ENCODE results near the gene ERFE. TPM values are rescaled to one million over a fixed set of nuclear protein-coding genes. Genes with fewer than 3 reads are reported as not detected.

Gene ERFE
- total and polyA plus RNA-seq, 9 of the 15 experiments (the other 6 are each of a cell fraction or from before 2014, with no cell fraction given) = 0.55 to 8.2 (median 3.7) TPM

DNA sequence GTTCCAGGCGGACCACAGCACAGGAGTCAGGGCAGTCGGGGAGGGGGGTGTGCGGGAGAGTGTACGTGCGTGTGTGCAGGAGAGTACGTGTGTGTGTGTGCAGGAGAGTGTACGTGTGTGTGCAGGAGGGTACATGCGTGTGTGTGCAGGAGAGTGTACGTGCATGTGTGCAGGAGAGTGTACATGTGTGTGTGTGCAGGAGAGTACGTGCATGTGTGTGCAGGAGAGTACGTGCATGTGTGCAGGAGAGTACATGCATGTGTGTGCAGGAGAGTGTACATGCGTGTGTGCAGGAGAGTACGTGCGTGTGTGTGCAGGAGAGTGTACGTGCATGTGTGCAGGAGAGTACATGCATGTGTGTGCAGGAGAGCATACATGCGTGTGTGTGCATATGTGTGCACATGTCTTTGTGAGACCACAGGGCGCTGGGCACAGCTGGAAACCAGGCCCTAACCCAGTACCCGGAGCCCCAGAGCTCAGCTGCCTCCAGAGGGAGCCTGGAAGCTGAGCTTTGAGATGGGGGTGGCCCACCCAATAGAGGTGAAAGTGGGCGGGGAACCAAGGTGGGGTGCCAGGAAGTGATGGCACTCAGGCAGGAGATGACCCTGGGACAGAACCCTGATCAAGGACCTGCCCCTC, 34.2 kb upstream of the ERFE start:
- intact Hi-C loops (cut with micrococcal nuclease) (no loop called here), in situ Hi-C loops (cut with MboI) (no loop called here)
- DNase-seq (ENCODE audit: extremely low read depth in 1 of 4, low spot score in 3 of 4) = no peak
- FAIRE-seq = no peak
- peak in 1 of 2 experiments; percentile 80; a peak in 2 of 4 replicates for TF ChIP-seq KDM1A (IDR thresholded peaks at IDR 0.05)
- TF ChIP-seq, protein P1, sequence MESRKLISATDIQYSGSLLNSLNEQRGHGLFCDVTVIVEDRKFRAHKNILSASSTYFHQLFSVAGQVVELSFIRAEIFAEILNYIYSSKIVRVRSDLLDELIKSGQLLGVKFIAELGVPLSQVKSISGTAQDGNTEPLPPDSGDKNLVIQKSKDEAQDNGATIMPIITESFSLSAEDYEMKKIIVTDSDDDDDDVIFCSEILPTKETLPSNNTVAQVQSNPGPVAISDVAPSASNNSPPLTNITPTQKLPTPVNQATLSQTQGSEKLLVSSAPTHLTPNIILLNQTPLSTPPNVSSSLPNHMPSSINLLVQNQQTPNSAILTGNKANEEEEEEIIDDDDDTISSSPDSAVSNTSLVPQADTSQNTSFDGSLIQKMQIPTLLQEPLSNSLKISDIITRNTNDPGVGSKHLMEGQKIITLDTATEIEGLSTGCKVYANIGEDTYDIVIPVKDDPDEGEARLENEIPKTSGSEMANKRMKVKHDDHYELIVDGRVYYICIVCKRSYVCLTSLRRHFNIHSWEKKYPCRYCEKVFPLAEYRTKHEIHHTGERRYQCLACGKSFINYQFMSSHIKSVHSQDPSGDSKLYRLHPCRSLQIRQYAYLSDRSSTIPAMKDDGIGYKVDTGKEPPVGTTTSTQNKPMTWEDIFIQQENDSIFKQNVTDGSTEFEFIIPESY (CRISPR knock-in tag; IDR thresholded peaks at IDR 0.05) = no peak
- BruUV-seq (replicated peaks) = no TSS peak
- no peaks in the 10 kb centered on the region for H3K9me1 ChIP-seq (ENCODE audit: control insufficient read depth, insufficient read depth, low read length)
- peaks cover 5 to 48% of the 10 kb centered on the region in 2 experiments; a peak in 4 of 5 replicates for H3K27me3 ChIP-seq (ENCODE audit: control insufficient read depth in 2 of 2, insufficient read depth in 2 of 2, low read length in 2 of 2)
- ATAC-seq = no peak
- H3K79me2 ChIP-seq (ENCODE audit: control insufficient read depth, insufficient read depth, low read length) = no peaks in the 10 kb centered on the region
- H3K4me2 ChIP-seq (ENCODE audit: insufficient read depth, low read length) = no peak overlapping the region
- H2AFZ ChIP-seq (ENCODE audit: low read depth, low read length) = no peak overlapping the region
- WGBS (ENCODE audit: insufficient coverage, low coverage, missing lambda C conversion rate) = 45% methylated on average over 8 of the region's 19 CpGs
- POLR2A ChIA-PET = interaction anchor here (1.3 kb wide), 1 partner anchor 10 kb away, joined by 3 read pairs; no protein-coding TSS in a partner anchor
- H3K4me3 ChIP-seq = no peak overlapping the region
- H3K27ac ChIP-seq (ENCODE audit: extremely low read depth, low read depth, low read length) = no peak overlapping the region
- no peak overlapping the region for H3K9ac ChIP-seq (ENCODE audit: insufficient read depth in 1 of 2, low read depth in 2 of 2, low read length in 2 of 2)
- H3K36me3 ChIP-seq (ENCODE audit: control insufficient read depth, insufficient read depth, low read length) = no peaks in the 10 kb centered on the region
- CTCF ChIA-PET (ENCODE audit: low intra/inter-chr PET ratio) = no interaction called here
- H4K20me1 ChIP-seq (replicated peaks; ENCODE audit: control insufficient read depth, insufficient read depth, low read length) = no peaks in the 10 kb centered on the region
- 0 out of 2 replicates have a peak, but pooled peaks cover 2% of the 10 kb centered on the region for H3K9me3 ChIP-seq (replicated peaks; ENCODE audit: control insufficient read depth, insufficient read depth, low read depth, low read length)
- H3K4me1 ChIP-seq (replicated peaks in 1 of 2; ENCODE audit: control insufficient read depth in 2 of 2, insufficient read depth in 2 of 2, low read length in 2 of 2) = peaks cover 0 to 49% of the 10 kb centered on the region in 2 experiments; a peak in 3 of 5 replicates

Data from K562 (cell line).